B cell (primary cell): ENCODE results near the gene S100A16. TPM values are rescaled to one million over a fixed set of nuclear protein-coding genes. Genes with fewer than 3 reads are reported as not detected.

Experiments used
- ATAC-seq: fragments of 200-7000 bp; cut with Tn5 transposase; one replicate; pipeline ENCODE4 v1.10.0; 2021; ENCODE audit warnings: low read depth, mild to moderate bottlenecking, moderate number of reproducible peaks, moderate library complexity
- CTCF ChIA-PET: fragments of 350-600 bp; sonication (Branson Sonifier 250); formaldehyde crosslinking; loops from one replicate; lab custom pipeline; 2021; ENCODE audit warnings: antibody characterized with exemption, inconsistent platforms; lab: Charles Lee
- POLR2A ChIA-PET: fragments of 350-600 bp; sonication (Branson Sonifier 250); formaldehyde crosslinking; loops from one replicate; lab custom pipeline; 2021; ENCODE audit warnings: antibody characterized with exemption; lab: Charles Lee
- DNase-seq: peaks from one replicate; pipeline ENCODE4 v3.0.0; 2013
- H2AFZ ChIP-seq: 2 replicates; pipeline ENCODE4 v1.6.1; 2012; ENCODE audit warnings: mild to moderate bottlenecking, low read depth, low read length; ENCODE audit not compliant: insufficient read depth, poor library complexity, severe bottlenecking
- H3K27ac ChIP-seq, 2 donors: 1 replicate in 1 of 2; 2 replicates in 1 of 2; pipeline ENCODE4 v1.5.1; 2012 to 2013; ENCODE audit warnings: low read length in 2 of 2, mild to moderate bottlenecking in 2 of 2, moderate library complexity in 1 of 2
- H3K27me3 ChIP-seq, 4 experiments: fragments of 200-600 bp in 1 of 4; sonication (generic) in 1 of 4; replicated peaks in 1 of 4; 1 replicate in 2 of 4; 2 replicates in 2 of 4; pipeline versions ENCODE4 v1.6.1 to v1.7.0; 2013 to 2016; ENCODE audit warnings: low read length in 3 of 4, mild to moderate bottlenecking in 2 of 4, mixed read lengths in 1 of 4, moderate library complexity in 1 of 4; ENCODE audit not compliant: insufficient read depth in 4 of 4, control insufficient read depth in 3 of 4; ENCODE audit errors: control extremely low read depth in 1 of 4
- H3K36me3 ChIP-seq, 2 experiments: replicated peaks in 1 of 2; 1 replicate in 1 of 2; 2 replicates in 1 of 2; pipeline versions ENCODE4 v1.6.1 to v1.7.1; 2013; ENCODE audit warnings: low read length in 1 of 2; ENCODE audit not compliant: insufficient read depth in 2 of 2, control insufficient read depth in 1 of 2; ENCODE audit errors: control extremely low read depth in 1 of 2, extremely low read depth in 1 of 2
- H3K4me1 ChIP-seq, 2 donors: fragments of 200-600 bp in 1 of 2; sonication (generic) in 1 of 2; 1 replicate in 1 of 2; 2 replicates in 1 of 2; pipeline versions ENCODE4 v1.5.1 to v1.6.1; 2013 to 2017; ENCODE audit warnings: low read length in 2 of 2; ENCODE audit not compliant: control insufficient read depth in 2 of 2, insufficient read depth in 2 of 2
- H3K4me2 ChIP-seq: replicated peaks from 2 replicates; pipeline ENCODE3; 2012; ENCODE audit warnings: mild to moderate bottlenecking, low read depth, low read length; ENCODE audit not compliant: poor library complexity, severe bottlenecking
- H3K4me3 ChIP-seq, 5 experiments: fragments of 200-600 bp in 1 of 5; sonication (generic) in 1 of 5; 1 replicate in 3 of 5; 2 replicates in 2 of 5; pipeline versions ENCODE4 v1.5.1 to v1.7.0; 2011 to 2016; ENCODE audit warnings: low read length in 4 of 5, mild to moderate bottlenecking in 4 of 5, low read depth in 2 of 5, control low read depth in 1 of 5, moderate library complexity in 1 of 5; ENCODE audit not compliant: insufficient read depth in 1 of 5; ENCODE audit errors: control extremely low read depth in 1 of 5, extremely low read depth in 1 of 5
- H3K79me2 ChIP-seq: fragments of 200-600 bp; sonication (generic); one replicate; pipeline ENCODE4 v1.6.0; 2016; ENCODE audit warnings: low read length; ENCODE audit not compliant: control insufficient read depth, insufficient read depth
- H3K9ac ChIP-seq: fragments of 200-600 bp; sonication (generic); 2 replicates; pipeline ENCODE4 v1.6.1; 2017; ENCODE audit warnings: mild to moderate bottlenecking, low read length, moderate library complexity
- H3K9me3 ChIP-seq, 3 donors: one replicate each; pipeline versions ENCODE4 v1.6.1 to v1.7.1; 2013; ENCODE audit warnings: low read length in 2 of 3; ENCODE audit not compliant: control insufficient read depth in 2 of 3, insufficient read depth in 1 of 3; ENCODE audit errors: control extremely low read depth in 1 of 3
- H4K20me1 ChIP-seq: 2 replicates; pipeline ENCODE4 v1.6.0; 2012; ENCODE audit warnings: mild to moderate bottlenecking, low read length; ENCODE audit not compliant: insufficient read depth, control insufficient read depth, poor library complexity, severe bottlenecking
- H3K27ac Mint-ChIP-seq: one replicate; pipeline ENCODE4 v1.8.0; 2021; ENCODE audit warnings: mixed read lengths
- H3K27me3 Mint-ChIP-seq: one replicate; pipeline ENCODE4 v1.8.0; 2021; ENCODE audit warnings: mixed read lengths
- H3K4me1 Mint-ChIP-seq: one replicate; pipeline ENCODE4 v1.8.0; 2021; ENCODE audit warnings: mixed read lengths
- H3K4me3 Mint-ChIP-seq: one replicate; pipeline ENCODE4 v1.8.0; 2021; ENCODE audit warnings: mixed read lengths
- H3K9me3 Mint-ChIP-seq: one replicate; pipeline ENCODE4 v1.8.0; 2022; ENCODE audit warnings: mixed read lengths; ENCODE audit not compliant: insufficient read depth
- EZH2 ChIP-seq: IDR thresholded peaks from 2 replicates; pipeline ENCODE4 v1.6.1; 2012; ENCODE audit warnings: borderline replicate concordance, low read depth, mild to moderate bottlenecking, moderate library complexity, low read length; ENCODE audit not compliant: insufficient read depth, poor library complexity, severe bottlenecking
- WGBS: methylation state at CpG from one replicate; pipeline ENCODE4 v1.1.5; 2013; ENCODE audit warnings: missing lambda C conversion rate; ENCODE audit not compliant: insufficient coverage; 5-methylcytosine and 5-hydroxymethylcytosine counted together
- intact Hi-C: fragments of 100-400 bp; cut with micrococcal nuclease; formaldehyde crosslinking; loops from one replicate; pipeline ENCODE4 v1.10.0; 2022
- polyA plus RNA-seq: library from polyadenylated mRNA; depleted of rRNA; stranded (reverse); fragments of >200 nt; gene quantifications from 2 replicates; pipeline ENCODE4 v1.2.3, GENCODE V29; 2012
- total RNA-seq, 2 donors: library from RNA; stranded (reverse); fragments of 120-200 nt in 1 of 2; gene quantifications; 1 replicate in 1 of 2; 2 replicates in 1 of 2; pipeline versions ENCODE4 v1.2.3 to v1.2.4, GENCODE V29; 2013 to 2022
- TF ChIP-seq, protein P1 (sequence below): fragments of 200-600 bp; IDR thresholded peaks from one replicate; pipeline ENCODE4 v1.8.0; 2022; ENCODE audit warnings: antibody characterized with exemption, mild to moderate bottlenecking

The S100A16 gene
- total and polyA plus RNA-seq, 2 donors (not counting 1 experiment from before 2014, with no cell fraction given) = not detected

DNA sequence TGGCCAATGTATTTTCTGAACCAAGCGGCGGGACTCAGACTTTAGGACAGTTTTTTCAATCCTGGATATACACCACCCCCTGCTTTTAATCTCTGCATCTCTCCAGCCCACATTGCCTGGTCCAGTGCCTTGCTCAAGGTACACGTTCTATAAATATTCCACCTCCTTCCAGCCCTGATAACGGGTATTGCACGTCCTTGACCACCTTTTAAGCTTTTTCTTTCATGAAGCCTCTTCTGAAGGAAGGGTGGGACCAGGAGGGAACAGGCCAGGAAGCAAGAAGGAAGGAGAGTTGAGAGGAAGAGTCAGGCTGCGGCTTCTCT, 3.4 kb downstream of the S100A16 start:
- no peak overlapping the region for H3K4me3 ChIP-seq
- Mint-ChIP-seq H3K27me3 (no peaks in the 10 kb centered on the region), H3K4me3 (no peak overlapping the region), H3K27ac (no peak overlapping the region), H3K4me1 (peaks cover 2% of the 10 kb centered on the region), H3K9me3 (no peaks in the 10 kb centered on the region)
- no peaks in the 10 kb centered on the region for H3K79me2 ChIP-seq
- H3K9me3 ChIP-seq = no peaks in the 10 kb centered on the region
- ChIA-PET CTCF (interaction anchor here (0.6 kb wide), 1 partner anchor 14 kb away, joined by 6 read pairs; no protein-coding TSS in a partner anchor), POLR2A (no interaction called here)
- WGBS = 88% methylated on average over 4 of the region's 6 CpGs
- no peaks in the 10 kb centered on the region for H3K27me3 ChIP-seq
- no peak overlapping the region for H3K27ac ChIP-seq
- H3K9ac ChIP-seq = no peak overlapping the region
- intact Hi-C loops = no loop called here
- H3K36me3 ChIP-seq = no peaks in the 10 kb centered on the region
- H2AFZ ChIP-seq = no peak overlapping the region
- H3K4me2 ChIP-seq = no peak overlapping the region
- H3K4me1 ChIP-seq = peaks cover 0 to 4% of the 10 kb centered on the region in 2 donors
- DNase-seq = no peak
- H4K20me1 ChIP-seq = no peaks in the 10 kb centered on the region
- TF ChIP-seq, protein P1, sequence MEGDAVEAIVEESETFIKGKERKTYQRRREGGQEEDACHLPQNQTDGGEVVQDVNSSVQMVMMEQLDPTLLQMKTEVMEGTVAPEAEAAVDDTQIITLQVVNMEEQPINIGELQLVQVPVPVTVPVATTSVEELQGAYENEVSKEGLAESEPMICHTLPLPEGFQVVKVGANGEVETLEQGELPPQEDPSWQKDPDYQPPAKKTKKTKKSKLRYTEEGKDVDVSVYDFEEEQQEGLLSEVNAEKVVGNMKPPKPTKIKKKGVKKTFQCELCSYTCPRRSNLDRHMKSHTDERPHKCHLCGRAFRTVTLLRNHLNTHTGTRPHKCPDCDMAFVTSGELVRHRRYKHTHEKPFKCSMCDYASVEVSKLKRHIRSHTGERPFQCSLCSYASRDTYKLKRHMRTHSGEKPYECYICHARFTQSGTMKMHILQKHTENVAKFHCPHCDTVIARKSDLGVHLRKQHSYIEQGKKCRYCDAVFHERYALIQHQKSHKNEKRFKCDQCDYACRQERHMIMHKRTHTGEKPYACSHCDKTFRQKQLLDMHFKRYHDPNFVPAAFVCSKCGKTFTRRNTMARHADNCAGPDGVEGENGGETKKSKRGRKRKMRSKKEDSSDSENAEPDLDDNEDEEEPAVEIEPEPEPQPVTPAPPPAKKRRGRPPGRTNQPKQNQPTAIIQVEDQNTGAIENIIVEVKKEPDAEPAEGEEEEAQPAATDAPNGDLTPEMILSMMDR = no peak
- ATAC-seq = no peak

GRCh38 chr1:153608742-153609584, 4.0 kb downstream of the S100A16 start:
- DNase-seq (no peak), ATAC-seq (no peak)
- Mint-ChIP-seq H3K4me1 (peaks cover 2% of the 10 kb centered on the region), H3K4me3 (no peak overlapping the region), H3K27ac (no peak overlapping the region), H3K9me3 (no peaks in the 10 kb centered on the region), H3K27me3 (no peaks in the 10 kb centered on the region)
- Histone ChIP-seq H3K9ac (no peak overlapping the region), H3K36me3 (no peaks in the 10 kb centered on the region), H3K9me3 (no peaks in the 10 kb centered on the region), H3K27ac (no peak overlapping the region), H3K4me1 (peaks cover 0 to 4% of the 10 kb centered on the region in 2 donors), H3K4me2 (no peak overlapping the region), H3K27me3 (no peaks in the 10 kb centered on the region), H4K20me1 (no peaks in the 10 kb centered on the region), H2AFZ (no peak overlapping the region), H3K4me3 (no peak overlapping the region), H3K79me2 (no peaks in the 10 kb centered on the region)
- POLR2A ChIA-PET = no interaction called here
- TF ChIP-seq, protein P1 = no peak
- no peak for TF ChIP-seq EZH2
- intact Hi-C loops = no loop called here
- CTCF ChIA-PET = no interaction called here
- WGBS = 92% methylated on average over 16 of the region's 19 CpGs
